NCI-H748 treated with DMSO at 0.1 percent for 48 hours (cell line): ENCODE data around the gene LRRC55.

Experiments
- DNase-seq: peaks from one replicate; lab custom pipeline; 2025; lab: John Stamatoyannopoulos, UW

Gene LRRC55

DNA sequence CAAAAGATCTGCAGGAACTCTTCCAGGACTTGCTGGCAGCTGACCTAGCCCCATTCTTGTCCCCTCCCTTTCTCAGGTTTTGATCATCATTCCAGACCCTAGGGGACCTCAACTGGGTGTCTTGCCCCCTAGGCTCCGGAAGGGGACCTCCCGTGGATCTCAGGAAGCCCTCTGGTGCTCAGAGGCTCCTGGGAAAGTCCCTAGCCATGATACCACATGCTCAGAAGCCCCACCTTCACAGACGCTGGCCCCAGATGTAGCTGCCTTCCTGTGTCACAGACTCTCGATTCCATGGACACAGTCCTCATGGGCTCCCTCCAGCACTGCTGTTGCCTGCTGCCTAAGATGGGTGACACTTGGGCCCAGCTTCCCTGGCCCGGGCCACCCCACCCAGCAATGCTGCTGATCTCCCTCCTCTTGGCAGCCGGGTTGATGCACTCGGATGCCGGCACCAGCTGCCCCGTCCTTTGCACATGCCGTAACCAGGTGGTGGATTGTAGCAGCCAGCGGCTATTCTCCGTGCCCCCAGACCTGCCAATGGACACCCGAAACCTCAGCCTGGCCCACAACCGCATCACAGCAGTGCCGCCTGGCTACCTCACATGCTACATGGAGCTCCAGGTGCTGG lies at the start of gene LRRC55:
TSS of gene LRRC55 (plus strand) at position 276 of the 628 bp plus-strand sequence. CDS start at position 346, 70 bp downstream.
- DNase-seq, result no peak

DNA sequence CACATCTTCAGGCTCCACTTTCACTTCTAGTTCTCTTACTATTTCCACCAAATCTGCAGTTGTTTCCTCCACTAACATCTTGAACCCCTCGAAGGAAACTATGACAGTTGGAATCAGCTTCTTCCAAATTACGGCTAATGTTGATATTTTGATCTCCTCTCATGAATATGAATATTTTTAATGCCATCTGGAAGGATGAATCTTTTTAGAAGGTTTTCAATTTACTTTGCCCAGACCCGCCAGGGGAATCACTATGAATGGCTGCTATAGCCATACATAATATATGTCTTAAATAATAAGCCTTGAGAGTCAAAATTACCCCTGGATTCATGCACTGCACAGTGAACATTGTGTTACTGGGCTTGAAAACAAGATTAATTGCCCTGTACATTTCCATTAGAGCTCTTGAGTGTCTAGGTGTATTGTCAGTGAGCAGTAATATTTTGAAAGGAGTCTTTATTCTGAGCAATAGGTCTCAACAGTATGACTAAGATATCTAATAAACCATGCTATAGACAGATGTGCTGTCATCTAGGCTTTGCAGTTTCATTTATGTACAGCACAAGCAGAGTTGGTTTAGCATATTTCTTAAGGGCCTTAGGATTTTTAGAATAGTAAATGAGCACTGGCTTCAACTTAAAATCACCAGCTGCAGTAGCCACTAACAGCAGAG lies 48.3 kb upstream of the LRRC55 start:
- peak; percentile 26 for DNase-seq

DNA sequence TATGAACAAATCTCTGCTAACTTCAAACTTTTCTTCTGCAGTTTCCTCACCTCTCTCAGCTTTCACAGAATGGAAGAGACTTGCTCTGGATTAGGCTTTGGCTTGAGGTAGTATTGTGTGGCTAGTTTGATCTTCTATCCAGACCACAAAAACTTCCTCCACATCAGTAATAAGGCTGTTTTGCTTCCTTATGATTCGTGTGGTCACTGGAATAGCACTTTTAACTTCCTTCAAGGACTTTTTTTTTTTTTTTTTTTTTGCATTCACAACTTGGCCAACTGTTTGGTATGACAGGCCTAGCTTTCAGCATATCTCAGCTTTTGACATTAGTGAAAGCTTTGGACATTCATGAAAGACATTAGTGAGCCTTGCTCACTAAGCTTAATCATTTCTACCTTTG lies 47.5 kb upstream of the LRRC55 start:
- no peak for DNase-seq

GRCh38 chr11:57135020-57135751 lies 46.6 kb upstream of the LRRC55 start:
- DNase-seq, result no peak

DNA sequence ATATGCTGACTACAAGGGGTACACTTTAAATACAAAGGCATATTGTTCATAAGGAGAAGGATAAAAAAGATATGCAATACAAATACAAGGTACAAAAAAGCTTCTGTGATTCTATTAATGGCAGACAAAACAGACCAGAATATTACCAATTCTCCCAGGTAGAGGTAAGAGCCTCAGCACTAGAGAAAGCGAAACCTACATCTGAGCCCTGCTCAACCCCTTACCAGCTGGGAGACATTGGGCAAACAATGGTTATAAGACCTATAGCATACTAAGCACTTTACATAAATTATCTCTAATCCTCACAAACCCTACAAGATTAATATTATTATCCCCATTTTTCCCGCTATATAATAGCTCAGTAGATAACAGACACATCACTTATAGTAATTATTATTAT lies 41.2 kb upstream of the LRRC55 start:
- no peak for DNase-seq

DNA sequence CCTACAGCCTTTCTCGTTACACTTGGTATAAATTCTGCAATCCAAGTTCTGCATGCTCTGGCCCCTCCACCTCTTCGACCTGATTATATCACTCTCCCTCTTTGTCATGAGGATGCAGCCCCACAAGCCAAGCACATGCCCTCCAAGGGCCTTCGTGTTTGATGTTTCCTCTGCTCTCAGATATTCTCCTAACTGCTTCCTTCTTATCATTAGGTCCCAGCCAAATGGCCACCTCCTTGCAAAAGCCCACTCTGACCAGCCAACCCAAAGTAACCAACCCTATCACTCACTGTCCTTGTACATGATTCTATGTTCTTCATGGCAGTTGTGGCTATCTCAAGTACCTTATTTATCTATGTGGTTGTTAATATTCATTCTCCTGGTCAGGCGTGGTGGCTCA lies 38.3 kb upstream of the LRRC55 start:
- DNase-seq, result no peak

GRCh38 chr11:57144075-57144474 lies 37.7 kb upstream of the LRRC55 start:
- DNase-seq, result no peak

- no peak for DNase-seq
Measured at GRCh38 chr11:57144531-57145320, 37.0 kb upstream of the LRRC55 start.

DNA sequence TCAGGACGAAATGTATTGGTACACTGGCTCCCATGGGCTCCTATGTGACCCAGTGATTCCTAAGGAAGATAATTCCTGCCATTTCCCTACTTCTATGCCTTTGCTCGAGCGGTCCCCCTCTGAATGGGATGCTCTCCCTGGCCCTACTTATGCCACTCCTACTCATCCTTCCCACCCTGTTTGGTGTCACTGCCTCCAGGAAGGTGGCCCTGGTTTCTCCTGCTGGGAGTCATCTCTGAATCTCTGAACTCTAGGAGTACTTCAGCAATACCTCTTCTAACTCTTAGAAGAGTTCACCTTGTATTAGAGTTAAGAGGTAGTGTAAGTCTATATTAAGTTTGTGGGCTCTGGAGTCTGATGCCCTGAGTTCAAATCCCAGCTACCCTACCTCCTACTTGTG lies 35.5 kb upstream of the LRRC55 start:
- DNase-seq, result no peak

- DNase-seq, result no peak
Measured at GRCh38 chr11:57148621-57149020, 33.1 kb upstream of the LRRC55 start.

DNA sequence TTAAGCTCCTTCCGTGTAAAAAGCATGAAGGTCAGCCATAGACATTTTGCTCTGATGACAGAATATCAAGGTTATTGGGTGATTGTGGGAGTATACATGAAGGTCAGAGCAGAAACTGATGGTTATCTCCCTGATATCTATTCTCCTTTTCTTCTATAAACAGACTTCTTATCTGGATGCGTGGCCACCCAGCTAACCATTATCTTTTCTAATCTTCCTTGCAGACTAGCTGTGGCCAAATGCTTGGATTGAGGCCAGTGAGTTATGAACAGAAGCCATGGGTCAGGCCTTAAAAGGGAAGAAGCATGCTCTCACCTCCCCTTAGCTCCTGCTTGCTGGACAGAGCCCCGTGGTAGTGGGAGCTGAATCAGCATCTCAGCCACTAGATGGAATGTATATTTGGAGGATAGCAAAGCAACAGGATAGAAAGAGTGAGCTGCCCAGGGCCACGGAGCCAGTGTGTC lies 31.3 kb upstream of the LRRC55 start:
- DNase-seq, result no peak

GRCh38 chr11:57152134-57152533 lies 29.6 kb upstream of the LRRC55 start:
- no peak for DNase-seq

GRCh38 chr11:57153448-57153847 lies 28.3 kb upstream of the LRRC55 start:
- DNase-seq, result no peak

GRCh38 chr11:57154739-57155138 lies 27.0 kb upstream of the LRRC55 start:
- DNase-seq, result no peak

GRCh38 chr11:57155400-57155799 lies 26.4 kb upstream of the LRRC55 start:
- DNase-seq, result no peak

DNA sequence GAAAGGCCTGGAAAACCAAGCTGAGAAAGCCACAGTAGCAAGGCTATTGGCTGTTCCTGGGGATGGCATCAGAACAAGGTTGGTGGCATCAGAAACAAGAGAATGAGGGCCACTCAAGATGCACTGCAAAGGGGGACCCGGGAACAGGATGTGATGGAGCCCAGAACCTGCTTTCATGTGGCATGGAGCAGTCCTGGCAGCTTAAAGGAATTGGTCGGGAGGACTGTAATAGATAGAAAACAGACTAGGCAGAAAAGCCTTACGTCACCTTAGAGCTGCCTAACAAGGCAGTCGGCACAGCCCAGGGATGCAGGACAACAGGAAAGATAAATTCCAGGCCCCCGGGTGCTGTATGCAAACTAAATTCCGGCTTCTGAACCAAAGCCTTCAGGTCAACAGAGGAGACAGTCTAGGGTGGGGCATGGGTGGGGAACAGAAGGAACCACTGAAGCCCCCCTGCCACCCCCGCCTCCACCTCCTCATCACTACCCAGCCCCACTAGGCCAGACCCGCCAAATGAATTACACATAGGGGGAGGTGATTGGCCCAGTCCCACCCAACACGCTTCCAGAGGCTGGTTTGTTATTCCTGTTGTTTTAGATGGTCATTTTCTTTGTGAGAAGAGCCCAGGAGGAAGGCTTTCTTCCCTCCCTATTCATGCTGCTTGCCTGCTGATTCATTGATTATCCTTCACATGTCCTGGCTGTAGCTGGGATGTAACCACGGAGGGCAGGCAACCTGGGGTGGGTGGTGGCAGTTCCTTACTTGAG lies 25.7 kb upstream of the LRRC55 start:
- DNase-seq, result no peak

GRCh38 chr11:57156928-57157327 lies 24.8 kb upstream of the LRRC55 start:
- no peak for DNase-seq

GRCh38 chr11:57157624-57158023 lies 24.1 kb upstream of the LRRC55 start:
- no peak for DNase-seq

- no peak for DNase-seq
Measured at GRCh38 chr11:57158180-57158579, 23.6 kb upstream of the LRRC55 start.

- no peak for DNase-seq
Measured at GRCh38 chr11:57158599-57158998, 23.2 kb upstream of the LRRC55 start.

DNA sequence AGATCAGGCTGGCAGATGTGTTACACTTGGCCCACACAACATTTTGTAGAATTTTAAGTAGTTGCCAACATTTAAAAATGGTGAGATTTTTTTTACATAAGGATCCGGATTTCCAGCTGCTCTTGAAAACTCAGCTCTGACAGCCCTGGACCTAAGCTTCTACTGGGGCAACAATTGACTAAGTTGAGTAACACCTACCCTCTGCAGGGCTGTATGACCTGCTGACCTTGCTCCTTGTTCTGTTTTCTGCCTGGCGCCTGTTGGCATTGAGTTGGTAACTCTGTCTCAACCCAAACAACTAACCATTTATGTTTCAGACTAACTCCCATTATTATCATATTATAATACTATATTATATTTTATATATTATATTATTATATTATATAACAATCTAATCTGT lies 21.1 kb upstream of the LRRC55 start:
- no peak for DNase-seq

- DNase-seq, result peak; percentile 42
Measured at GRCh38 chr11:57161351-57161750, 20.4 kb upstream of the LRRC55 start.
